HepG2 (cell line): Measurements from ENCODE around the gene FMNL1. TPM values are rescaled to one million over a fixed set of nuclear protein-coding genes. Genes with fewer than 3 reads are reported as not detected.

Experiments
- EHMT2 ChIP-seq: fragments of 200-600 bp; sonication (generic); IDR thresholded peaks from 2 replicates; pipeline ENCODE4 v1.7.0; 2017; ENCODE audit warnings: antibody characterized with exemption, low read depth, low read length, borderline replicate concordance
- FOXC1 ChIP-seq: sonication (generic); formaldehyde crosslinking; IDR thresholded peaks from 2 replicates; pipeline ENCODE4 v1.8.0; 2022; ENCODE audit warnings: mild to moderate bottlenecking, missing genetic modification reagents, borderline replicate concordance
- HNF4A ChIP-seq: sonication (generic); formaldehyde crosslinking; IDR thresholded peaks from 2 replicates; pipeline ENCODE4 v1.4.0; 2020; ENCODE audit warnings: missing genetic modification reagents
- HOXD1 ChIP-seq: sonication (generic); formaldehyde crosslinking; IDR thresholded peaks from 2 replicates; pipeline ENCODE4 v1.5.0; 2020; ENCODE audit warnings: missing genetic modification reagents
- MAX ChIP-seq: IDR thresholded peaks from 2 replicates; pipeline ENCODE4 v1.6.1; 2012; ENCODE audit warnings: inconsistent platforms
- MEF2D ChIP-seq: sonication (generic); formaldehyde crosslinking; IDR thresholded peaks from 2 replicates; pipeline ENCODE4 v1.5.1; 2020; ENCODE audit warnings: mild to moderate bottlenecking, missing genetic modification reagents
- MXD3 ChIP-seq: IDR thresholded peaks from 2 replicates; pipeline ENCODE4 v1.6.1; 2016; ENCODE audit warnings: mild to moderate bottlenecking, missing biosample characterization, missing genetic modification reagents
- NR3C1 ChIP-seq: sonication (generic); formaldehyde crosslinking; IDR thresholded peaks from 2 replicates; pipeline ENCODE4 v1.4.0; 2020; ENCODE audit warnings: missing genetic modification reagents
- PHF20 ChIP-seq: sonication (generic); formaldehyde crosslinking; IDR thresholded peaks from 2 replicates; pipeline ENCODE4 v1.5.0; 2020; ENCODE audit warnings: mild to moderate bottlenecking, missing genetic modification reagents
- TCF7L2 ChIP-seq: IDR thresholded peaks from 2 replicates; pipeline ENCODE4 v1.6.1; 2011; ENCODE audit warnings: mild to moderate bottlenecking, low read depth, low read length, moderate library complexity
- U2AF2 ChIP-seq: fragments of 200-400 bp; formaldehyde crosslinking; IDR thresholded peaks from 2 replicates; pipeline ENCODE4 v1.6.1; 2017; ENCODE audit warnings: low read depth, mild to moderate bottlenecking, low read length
- ZMYM3 ChIP-seq: sonication (generic); formaldehyde crosslinking; IDR thresholded peaks from 2 replicates; pipeline ENCODE4 v1.5.1; 2020; ENCODE audit warnings: mild to moderate bottlenecking, missing genetic modification reagents
- ZNF17 ChIP-seq: sonication (generic); formaldehyde crosslinking; IDR thresholded peaks from 2 replicates; pipeline ENCODE4 v1.5.0; 2020; ENCODE audit warnings: mild to moderate bottlenecking, missing genetic modification reagents
- ZNF18 ChIP-seq: sonication (generic); formaldehyde crosslinking; IDR thresholded peaks from 2 replicates; pipeline ENCODE4 v1.8.0; 2022; ENCODE audit warnings: mild to moderate bottlenecking, missing genetic modification reagents; ENCODE audit not compliant: insufficient replicate concordance
- ZNF232 ChIP-seq: sonication (generic); formaldehyde crosslinking; IDR thresholded peaks from 2 replicates; pipeline ENCODE4 v1.4.0; 2020; ENCODE audit warnings: missing genetic modification reagents, borderline replicate concordance
- ZNF3 ChIP-seq: IDR thresholded peaks from 2 replicates; pipeline ENCODE4 v1.7.0; 2017; ENCODE audit warnings: inconsistent platforms
- ZNF331 ChIP-seq: sonication (generic); formaldehyde crosslinking; IDR thresholded peaks from 2 replicates; pipeline ENCODE4 v1.4.0; 2020; ENCODE audit warnings: missing genetic modification reagents
- ZNF850 ChIP-seq: sonication (generic); formaldehyde crosslinking; conservative IDR thresholded peaks from 2 replicates; pipeline ENCODE4 v1.9.0; 2021; ENCODE audit warnings: mild to moderate bottlenecking, missing genetic modification reagents
- polyA plus RNA-seq, 8 experiments: library from polyadenylated mRNA; depleted of rRNA in 3 of 8; stranded (reverse) in 7 of 8; unstranded in 1 of 8; fragments of >200 nt; fragmentation: Illumina TruSeq in 4 of 8; extraction: Trizol in 4 of 8; gene quantifications; 2 replicates each; pipeline versions ENCODE4 v1.2.1 to v1.2.3, GENCODE V29; 2011 to 2016; ENCODE audit warnings: low read depth in 4 of 8, missing spikeins in 1 of 8, mixed read lengths in 1 of 8; ENCODE audit not compliant: insufficient read depth in 1 of 8
- total RNA-seq, 5 experiments: library from RNA; depleted of rRNA; stranded (reverse); fragments of >200 nt; fragmentation: Illumina TruSeq; extraction: Trizol; gene quantifications; 2 replicates each; pipeline ENCODE4 v1.2.3, GENCODE V29; 2016; ENCODE audit warnings: low read depth in 1 of 5
- TF ChIP-seq, protein P1 (sequence below): sonication (generic); formaldehyde crosslinking; IDR thresholded peaks from 2 replicates; pipeline ENCODE4 v1.5.1; 2020; ENCODE audit warnings: missing genetic modification reagents, mild to moderate bottlenecking, borderline replicate concordance
- TF ChIP-seq, protein P2 (sequence below): sonication (generic); formaldehyde crosslinking; IDR thresholded peaks from 2 replicates; pipeline ENCODE4 v1.4.0; 2020; ENCODE audit warnings: missing genetic modification reagents, borderline replicate concordance

The FMNL1 gene
- total and polyA plus RNA-seq, 2 of the 13 experiments (the other 11 are each of a cell fraction or from before 2014, with no cell fraction given), result 0.53 to 0.70 TPM

- no peak for TF ChIP-seq FOXC1
- no peak for TF ChIP-seq ZNF850 (CRISPR knock-in tag)
- TF ChIP-seq, protein P1, sequence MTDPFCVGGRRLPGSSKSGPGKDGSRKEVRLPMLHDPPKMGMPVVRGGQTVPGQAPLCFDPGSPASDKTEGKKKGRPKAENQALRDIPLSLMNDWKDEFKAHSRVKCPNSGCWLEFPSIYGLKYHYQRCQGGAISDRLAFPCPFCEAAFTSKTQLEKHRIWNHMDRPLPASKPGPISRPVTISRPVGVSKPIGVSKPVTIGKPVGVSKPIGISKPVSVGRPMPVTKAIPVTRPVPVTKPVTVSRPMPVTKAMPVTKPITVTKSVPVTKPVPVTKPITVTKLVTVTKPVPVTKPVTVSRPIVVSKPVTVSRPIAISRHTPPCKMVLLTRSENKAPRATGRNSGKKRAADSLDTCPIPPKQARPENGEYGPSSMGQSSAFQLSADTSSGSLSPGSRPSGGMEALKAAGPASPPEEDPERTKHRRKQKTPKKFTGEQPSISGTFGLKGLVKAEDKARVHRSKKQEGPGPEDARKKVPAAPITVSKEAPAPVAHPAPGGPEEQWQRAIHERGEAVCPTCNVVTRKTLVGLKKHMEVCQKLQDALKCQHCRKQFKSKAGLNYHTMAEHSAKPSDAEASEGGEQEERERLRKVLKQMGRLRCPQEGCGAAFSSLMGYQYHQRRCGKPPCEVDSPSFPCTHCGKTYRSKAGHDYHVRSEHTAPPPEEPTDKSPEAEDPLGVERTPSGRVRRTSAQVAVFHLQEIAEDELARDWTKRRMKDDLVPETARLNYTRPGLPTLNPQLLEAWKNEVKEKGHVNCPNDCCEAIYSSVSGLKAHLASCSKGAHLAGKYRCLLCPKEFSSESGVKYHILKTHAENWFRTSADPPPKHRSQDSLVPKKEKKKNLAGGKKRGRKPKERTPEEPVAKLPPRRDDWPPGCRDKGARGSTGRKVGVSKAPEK (CRISPR knock-in tag), result peak; percentile 68; the same call in 1 of the 2 replicates
- TF ChIP-seq, protein P2, sequence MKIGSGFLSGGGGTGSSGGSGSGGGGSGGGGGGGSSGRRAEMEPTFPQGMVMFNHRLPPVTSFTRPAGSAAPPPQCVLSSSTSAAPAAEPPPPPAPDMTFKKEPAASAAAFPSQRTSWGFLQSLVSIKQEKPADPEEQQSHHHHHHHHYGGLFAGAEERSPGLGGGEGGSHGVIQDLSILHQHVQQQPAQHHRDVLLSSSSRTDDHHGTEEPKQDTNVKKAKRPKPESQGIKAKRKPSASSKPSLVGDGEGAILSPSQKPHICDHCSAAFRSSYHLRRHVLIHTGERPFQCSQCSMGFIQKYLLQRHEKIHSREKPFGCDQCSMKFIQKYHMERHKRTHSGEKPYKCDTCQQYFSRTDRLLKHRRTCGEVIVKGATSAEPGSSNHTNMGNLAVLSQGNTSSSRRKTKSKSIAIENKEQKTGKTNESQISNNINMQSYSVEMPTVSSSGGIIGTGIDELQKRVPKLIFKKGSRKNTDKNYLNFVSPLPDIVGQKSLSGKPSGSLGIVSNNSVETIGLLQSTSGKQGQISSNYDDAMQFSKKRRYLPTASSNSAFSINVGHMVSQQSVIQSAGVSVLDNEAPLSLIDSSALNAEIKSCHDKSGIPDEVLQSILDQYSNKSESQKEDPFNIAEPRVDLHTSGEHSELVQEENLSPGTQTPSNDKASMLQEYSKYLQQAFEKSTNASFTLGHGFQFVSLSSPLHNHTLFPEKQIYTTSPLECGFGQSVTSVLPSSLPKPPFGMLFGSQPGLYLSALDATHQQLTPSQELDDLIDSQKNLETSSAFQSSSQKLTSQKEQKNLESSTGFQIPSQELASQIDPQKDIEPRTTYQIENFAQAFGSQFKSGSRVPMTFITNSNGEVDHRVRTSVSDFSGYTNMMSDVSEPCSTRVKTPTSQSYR (CRISPR knock-in tag), result no peak
- TF ChIP-seq TCF7L2, result no peak
- no peak for TF ChIP-seq EHMT2
- no peak for TF ChIP-seq ZNF331 (CRISPR knock-in tag)
- TF ChIP-seq MAX, result no peak
- peak; percentile 84 for TF ChIP-seq ZMYM3 (CRISPR knock-in tag)
- no peak for TF ChIP-seq HOXD1
- TF ChIP-seq NR3C1 (CRISPR knock-in tag), result no peak
- TF ChIP-seq ZNF232 (CRISPR knock-in tag), result no peak
- peak; percentile 65; the same call in 1 of the 2 replicates for TF ChIP-seq MEF2D (CRISPR knock-in tag)
- peak; percentile 67; the same call in 1 of the 2 replicates for TF ChIP-seq HNF4A (CRISPR knock-in tag)
- TF ChIP-seq ZNF18 (CRISPR knock-in tag), result no peak
- 0 out of 2 replicates have a peak, but pooled peaks have one; percentile 15 for TF ChIP-seq PHF20 (CRISPR knock-in tag)
- no peak for TF ChIP-seq ZNF17
- no peak for TF ChIP-seq ZNF3
- TF ChIP-seq MXD3, result peak; percentile 47; the same call in 1 of the 2 replicates
- TF ChIP-seq U2AF2, result no peak
Measured at GRCh38 chr17:45230787-45231480, 9.2 kb downstream of the FMNL1 start (continued).
